ENCODE data around the gene PNKP.

Gene PNKP

DNA sequence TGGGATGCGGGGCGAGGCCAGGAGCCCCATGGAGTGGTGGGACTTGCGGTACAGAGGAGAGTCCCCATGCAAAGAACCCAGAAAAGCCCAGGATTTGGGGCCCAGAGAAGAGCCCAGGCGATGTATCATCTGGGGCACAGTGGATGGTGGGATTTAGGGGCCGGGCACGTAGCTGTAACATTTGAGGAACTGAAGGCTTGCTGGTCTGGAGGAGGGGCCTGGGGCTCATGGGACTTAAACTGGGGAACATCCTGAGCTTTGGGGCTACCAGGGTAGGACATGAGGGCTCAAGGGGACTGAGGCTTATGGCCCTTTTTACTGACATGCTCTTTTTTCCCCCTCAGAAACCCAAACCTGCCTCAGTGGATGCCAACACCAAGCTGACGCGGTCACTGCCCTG, 35.8 kb downstream of the PNKP start:
- no peak for TF ChIP-seq POU6F1 (CRISPR knock-in tag; IDR thresholded peaks at IDR 0.05; ENCODE audit: borderline replicate concordance, low read depth)
- no peak for TF ChIP-seq CREB5 (CRISPR knock-in tag; IDR thresholded peaks at IDR 0.05; ENCODE audit: low read depth)
- no peak for TF ChIP-seq OSR1 (CRISPR knock-in tag; IDR thresholded peaks at IDR 0.05)
- TF ChIP-seq ISL1 (CRISPR knock-in tag; IDR thresholded peaks at IDR 0.05): no peak
- TF ChIP-seq, protein P1, sequence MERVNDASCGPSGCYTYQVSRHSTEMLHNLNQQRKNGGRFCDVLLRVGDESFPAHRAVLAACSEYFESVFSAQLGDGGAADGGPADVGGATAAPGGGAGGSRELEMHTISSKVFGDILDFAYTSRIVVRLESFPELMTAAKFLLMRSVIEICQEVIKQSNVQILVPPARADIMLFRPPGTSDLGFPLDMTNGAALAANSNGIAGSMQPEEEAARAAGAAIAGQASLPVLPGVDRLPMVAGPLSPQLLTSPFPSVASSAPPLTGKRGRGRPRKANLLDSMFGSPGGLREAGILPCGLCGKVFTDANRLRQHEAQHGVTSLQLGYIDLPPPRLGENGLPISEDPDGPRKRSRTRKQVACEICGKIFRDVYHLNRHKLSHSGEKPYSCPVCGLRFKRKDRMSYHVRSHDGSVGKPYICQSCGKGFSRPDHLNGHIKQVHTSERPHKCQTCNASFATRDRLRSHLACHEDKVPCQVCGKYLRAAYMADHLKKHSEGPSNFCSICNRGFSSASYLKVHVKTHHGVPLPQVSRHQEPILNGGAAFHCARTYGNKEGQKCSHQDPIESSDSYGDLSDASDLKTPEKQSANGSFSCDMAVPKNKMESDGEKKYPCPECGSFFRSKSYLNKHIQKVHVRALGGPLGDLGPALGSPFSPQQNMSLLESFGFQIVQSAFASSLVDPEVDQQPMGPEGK (CRISPR knock-in tag; IDR thresholded peaks at IDR 0.05; ENCODE audit: borderline replicate concordance): no peak
- no peak for TF ChIP-seq PPARA (CRISPR knock-in tag; IDR thresholded peaks at IDR 0.05; ENCODE audit: borderline replicate concordance)
- no peak for TF ChIP-seq ZNF8 (CRISPR knock-in tag; IDR thresholded peaks at IDR 0.05)
- no peak for TF ChIP-seq ARNTL (CRISPR knock-in tag; IDR thresholded peaks at IDR 0.05; ENCODE audit: borderline replicate concordance, low read depth)
- no peak for TF ChIP-seq RARB (CRISPR knock-in tag; IDR thresholded peaks at IDR 0.05)
- TF ChIP-seq BACH2 (CRISPR knock-in tag; IDR thresholded peaks at IDR 0.05; ENCODE audit: borderline replicate concordance): no peak
- TF ChIP-seq SNAI2 (CRISPR knock-in tag; IDR thresholded peaks at IDR 0.05): no peak
- TF ChIP-seq, protein P2, sequence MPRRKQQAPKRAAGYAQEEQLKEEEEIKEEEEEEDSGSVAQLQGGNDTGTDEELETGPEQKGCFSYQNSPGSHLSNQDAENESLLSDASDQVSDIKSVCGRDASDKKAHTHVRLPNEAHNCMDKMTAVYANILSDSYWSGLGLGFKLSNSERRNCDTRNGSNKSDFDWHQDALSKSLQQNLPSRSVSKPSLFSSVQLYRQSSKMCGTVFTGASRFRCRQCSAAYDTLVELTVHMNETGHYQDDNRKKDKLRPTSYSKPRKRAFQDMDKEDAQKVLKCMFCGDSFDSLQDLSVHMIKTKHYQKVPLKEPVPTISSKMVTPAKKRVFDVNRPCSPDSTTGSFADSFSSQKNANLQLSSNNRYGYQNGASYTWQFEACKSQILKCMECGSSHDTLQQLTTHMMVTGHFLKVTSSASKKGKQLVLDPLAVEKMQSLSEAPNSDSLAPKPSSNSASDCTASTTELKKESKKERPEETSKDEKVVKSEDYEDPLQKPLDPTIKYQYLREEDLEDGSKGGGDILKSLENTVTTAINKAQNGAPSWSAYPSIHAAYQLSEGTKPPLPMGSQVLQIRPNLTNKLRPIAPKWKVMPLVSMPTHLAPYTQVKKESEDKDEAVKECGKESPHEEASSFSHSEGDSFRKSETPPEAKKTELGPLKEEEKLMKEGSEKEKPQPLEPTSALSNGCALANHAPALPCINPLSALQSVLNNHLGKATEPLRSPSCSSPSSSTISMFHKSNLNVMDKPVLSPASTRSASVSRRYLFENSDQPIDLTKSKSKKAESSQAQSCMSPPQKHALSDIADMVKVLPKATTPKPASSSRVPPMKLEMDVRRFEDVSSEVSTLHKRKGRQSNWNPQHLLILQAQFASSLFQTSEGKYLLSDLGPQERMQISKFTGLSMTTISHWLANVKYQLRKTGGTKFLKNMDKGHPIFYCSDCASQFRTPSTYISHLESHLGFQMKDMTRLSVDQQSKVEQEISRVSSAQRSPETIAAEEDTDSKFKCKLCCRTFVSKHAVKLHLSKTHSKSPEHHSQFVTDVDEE (CRISPR knock-in tag; IDR thresholded peaks at IDR 0.05): no peak

GRCh38 chr19:49830766-49831165, 36.6 kb downstream of the PNKP start:
- TF ChIP-seq OSR1 (CRISPR knock-in tag; IDR thresholded peaks at IDR 0.05) (no peak), SNAI2 (CRISPR knock-in tag; IDR thresholded peaks at IDR 0.05) (no peak), GLIS3 (CRISPR knock-in tag; IDR thresholded peaks at IDR 0.05) (no peak), ESRRG (CRISPR knock-in tag; IDR thresholded peaks at IDR 0.05) (no peak), ARNTL (CRISPR knock-in tag; IDR thresholded peaks at IDR 0.05; ENCODE audit: borderline replicate concordance, low read depth) (no peak), RARB (CRISPR knock-in tag; IDR thresholded peaks at IDR 0.05) (no peak), CSDC2 (CRISPR knock-in tag; IDR thresholded peaks at IDR 0.05) (no peak)
- TF ChIP-seq, protein P2 (CRISPR knock-in tag; IDR thresholded peaks at IDR 0.05): no peak
- ATAC-seq: no peak

More for the DNA sequence above, 35.8 kb downstream of the PNKP start:
- ATAC-seq: no peak

DNA sequence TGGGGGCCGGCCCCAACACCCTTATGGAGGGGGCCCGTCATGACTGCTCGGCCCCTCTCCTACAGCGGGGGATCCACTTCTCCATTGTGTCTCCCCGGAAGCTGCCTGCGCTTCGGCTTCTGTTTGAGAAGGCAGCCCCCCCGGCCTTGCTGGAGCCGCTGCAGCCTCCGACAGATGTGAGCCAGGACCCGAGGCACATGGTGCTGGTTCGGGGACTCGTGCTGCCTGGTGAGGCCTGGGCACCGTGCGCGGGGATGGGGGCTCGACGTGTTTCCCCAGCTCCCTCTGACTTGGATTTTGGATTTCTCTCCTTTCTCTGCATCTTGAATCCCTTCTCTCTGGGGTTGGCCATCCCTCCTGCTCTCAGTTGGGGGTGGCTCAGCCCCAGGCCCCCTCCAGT, 37.7 kb downstream of the PNKP start:
- no peak for ATAC-seq
- TF ChIP-seq ESRRG (CRISPR knock-in tag; IDR thresholded peaks at IDR 0.05): no peak
- TF ChIP-seq SNAI2 (CRISPR knock-in tag; IDR thresholded peaks at IDR 0.05): no peak
- TF ChIP-seq CSDC2 (CRISPR knock-in tag; IDR thresholded peaks at IDR 0.05): no peak

GRCh38 chr19:49829200-49829599, 38.2 kb downstream of the PNKP start:
- no peak for TF ChIP-seq PPARA (CRISPR knock-in tag; IDR thresholded peaks at IDR 0.05; ENCODE audit: borderline replicate concordance)
- no peak for TF ChIP-seq ZNF8 (CRISPR knock-in tag; IDR thresholded peaks at IDR 0.05)
- no peak for TF ChIP-seq POU6F1 (CRISPR knock-in tag; IDR thresholded peaks at IDR 0.05; ENCODE audit: borderline replicate concordance, low read depth)
- no peak for TF ChIP-seq ISL1 (CRISPR knock-in tag; IDR thresholded peaks at IDR 0.05)
- TF ChIP-seq CSDC2 (CRISPR knock-in tag; IDR thresholded peaks at IDR 0.05): no peak
- ATAC-seq: no peak

All from SK-N-SH treated with all-trans-retinoic acid at 6 μM for 48 hours (cell line).